Adipose tissue (tissue), 3 donors: ENCODE measurements around the gene VPS13D. TPM values are rescaled to one million over a fixed set of nuclear protein-coding genes. Genes with fewer than 3 reads are reported as not detected.
"Not testable (repeated sequence)": the region's sequence is repeated elsewhere in the genome, so short reads cannot be mapped to it uniquely, and the experiment has no call there.

Experiments used
- H3K27ac ChIP-seq: one replicate; pipeline ENCODE4 v1.5.1; 2013; ENCODE audit warnings: low read depth, low read length
- WGBS, 3 donors: extraction: QIAGEN DNeasy Blood & Tissue Kit; methylation state at CpG; one replicate each; pipeline ENCODE4 v1.1.7; 2013; 5-methylcytosine and 5-hydroxymethylcytosine counted together
- polyA plus RNA-seq, 3 donors: library from polyadenylated mRNA; stranded (reverse); fragments of 200-250 nt; gene quantifications; one replicate each; pipeline ENCODE4 v1.2.3, GENCODE V29; 2013
- donor health status: healthy with polysubstance abuse.
- donor health status: Bipolar disorder and iron deficiency.
- donor health status: healthy.

Gene VPS13D
- polyA plus RNA-seq, 3 donors = 10.6 to 40.7 (median 23.4) TPM

- no peak overlapping the region for H3K27ac ChIP-seq
- 60 to 65% (median 64%) methylated on average over 3 of the region's 3 CpGs for WGBS, 3 donors
Measured at GRCh38 chr1:12447307-12447706, 217.5 kb downstream of the VPS13D start.

- no peak overlapping the region for H3K27ac ChIP-seq
- 71 to 79% (median 72%) methylated on average over 7 of the region's 7 CpGs for WGBS, 3 donors
Measured at GRCh38 chr1:12447849-12448312, 218.1 kb downstream of the VPS13D start.

GRCh38 chr1:12448746-12449177, 218.9 kb downstream of the VPS13D start:
- WGBS, 3 donors = 36 to 55% (median 46%) methylated on average over 3 of the region's 3 CpGs
- H3K27ac ChIP-seq = no peak overlapping the region

- 79 to 91% (median 89%) methylated on average over 10 of the region's 10 CpGs for WGBS, 3 donors
- no peak overlapping the region for H3K27ac ChIP-seq
Measured at GRCh38 chr1:12450090-12450755, 220.4 kb downstream of the VPS13D start.

- H3K27ac ChIP-seq = no peak overlapping the region
- WGBS, 3 donors = 88 to 92% (median 92%) methylated on average over 4 of the region's 4 CpGs
Measured at GRCh38 chr1:12450756-12451559, 221.1 kb downstream of the VPS13D start.

GRCh38 chr1:12451560-12451900, 221.7 kb downstream of the VPS13D start:
- no peak overlapping the region for H3K27ac ChIP-seq
- WGBS, 3 donors = 95 to 99% (median 97%) methylated on average over 3 of the region's 3 CpGs

GRCh38 chr1:12452262-12452661, 222.4 kb downstream of the VPS13D start:
- peak overlapping the region; percentile 12 for H3K27ac ChIP-seq

- WGBS, 3 donors = 21 to 62% (median 52%) methylated on average over 13 of the region's 13 CpGs
- H3K27ac ChIP-seq = peak overlapping the region; percentile 36
Measured at GRCh38 chr1:12453400-12454343, 223.8 kb downstream of the VPS13D start.

- WGBS, 3 donors = 39 to 67% (median 59%) methylated on average over 4 of the region's 4 CpGs
- peak overlapping the region; percentile 60 for H3K27ac ChIP-seq
Measured at GRCh38 chr1:12454406-12455391, 224.9 kb downstream of the VPS13D start.

- H3K27ac ChIP-seq = not testable (repeated sequence)
- 97 to 99% (median 98%) methylated on average over 7 of the region's 7 CpGs for WGBS, 3 donors
Measured at GRCh38 chr1:12456081-12456480, 226.3 kb downstream of the VPS13D start.

- peak overlapping the region; percentile 23 for H3K27ac ChIP-seq
- WGBS, 3 donors = 26 to 61% (median 56%) methylated on average over 1 of the region's 1 CpG
Measured at GRCh38 chr1:12456979-12457378, 227.1 kb downstream of the VPS13D start.

GRCh38 chr1:12457771-12458170, 227.9 kb downstream of the VPS13D start:
- H3K27ac ChIP-seq = peak overlapping the region; percentile 35
- 37 to 51% (median 50%) methylated on average over 4 of the region's 4 CpGs for WGBS, 3 donors

GRCh38 chr1:12458571-12458970, 228.7 kb downstream of the VPS13D start:
- H3K27ac ChIP-seq = no peak overlapping the region
- WGBS, 3 donors = 28 to 87% (median 43%) methylated on average over 1 of the region's 1 CpG

GRCh38 chr1:12460121-12460520, 230.3 kb downstream of the VPS13D start:
- H3K27ac ChIP-seq = no peak overlapping the region
- WGBS, 3 donors = 40 to 95% (median 90%) methylated on average over 6 of the region's 6 CpGs

- peak overlapping the region; percentile 90 for H3K27ac ChIP-seq
- WGBS, 3 donors = 20 to 49% (median 33%) methylated on average over 6 of the region's 6 CpGs
Measured at GRCh38 chr1:12460911-12461621, 231.2 kb downstream of the VPS13D start.

- 34 to 90% (median 80%) methylated on average over 2 of the region's 2 CpGs for WGBS, 3 donors
- no peak overlapping the region for H3K27ac ChIP-seq
Measured at GRCh38 chr1:12461754-12462153, 231.9 kb downstream of the VPS13D start.

GRCh38 chr1:12462586-12462985, 232.8 kb downstream of the VPS13D start:
- H3K27ac ChIP-seq = no peak overlapping the region
- 49 to 82% (median 77%) methylated on average over 4 of the region's 4 CpGs for WGBS, 3 donors
